Chondrocyte (in vitro differentiated cells): ENCODE data around the gene STRAP. TPM values are rescaled to one million over a fixed set of nuclear protein-coding genes. Genes with fewer than 3 reads are reported as not detected.
"Not testable (repeated sequence)": the region's sequence is repeated elsewhere in the genome, so short reads cannot be mapped to it uniquely, and the experiment has no call there.

Source experiments
- DNase-seq: peaks from one replicate; pipeline ENCODE4 v3.0.0; 2021; ENCODE audit warnings: mixed read lengths, low spot score
- H3K27ac Mint-ChIP-seq: one replicate; pipeline ENCODE4 v1.8.0; 2021; ENCODE audit warnings: mild to moderate bottlenecking, moderate library complexity, mixed read lengths; ENCODE audit not compliant: unreplicated experiment
- H3K27me3 Mint-ChIP-seq: 2 replicates; pipeline ENCODE4 v1.8.0; 2021; ENCODE audit warnings: low read depth, mixed read lengths
- H3K36me3 Mint-ChIP-seq: 2 replicates; pipeline ENCODE4 v1.8.0; 2021; ENCODE audit warnings: low read depth, mixed read lengths
- H3K4me1 Mint-ChIP-seq: 2 replicates; pipeline ENCODE4 v1.8.0; 2021; ENCODE audit warnings: low read depth, mild to moderate bottlenecking, mixed read lengths
- H3K4me3 Mint-ChIP-seq: one replicate; pipeline ENCODE4 v1.8.0; 2021; ENCODE audit warnings: mild to moderate bottlenecking, moderate library complexity, mixed read lengths; ENCODE audit not compliant: unreplicated experiment
- H3K9me3 Mint-ChIP-seq: 2 replicates; pipeline ENCODE4 v1.8.0; 2021; ENCODE audit warnings: low read depth, mixed read lengths
- total RNA-seq: library from RNA; stranded (reverse); gene quantifications from 3 replicates; pipeline ENCODE4 v1.2.1, GENCODE V29; 2021
- TF ChIP-seq, protein P1 (sequence below): fragments of 200-600 bp; sonication (generic); IDR thresholded peaks from 2 replicates; pipeline ENCODE4 v1.5.0; 2021; ENCODE audit warnings: antibody characterized with exemption, mild to moderate bottlenecking, moderate library complexity

STRAP gene
- total RNA-seq, 1 donor from 2014 or later: 153 TPM

DNA sequence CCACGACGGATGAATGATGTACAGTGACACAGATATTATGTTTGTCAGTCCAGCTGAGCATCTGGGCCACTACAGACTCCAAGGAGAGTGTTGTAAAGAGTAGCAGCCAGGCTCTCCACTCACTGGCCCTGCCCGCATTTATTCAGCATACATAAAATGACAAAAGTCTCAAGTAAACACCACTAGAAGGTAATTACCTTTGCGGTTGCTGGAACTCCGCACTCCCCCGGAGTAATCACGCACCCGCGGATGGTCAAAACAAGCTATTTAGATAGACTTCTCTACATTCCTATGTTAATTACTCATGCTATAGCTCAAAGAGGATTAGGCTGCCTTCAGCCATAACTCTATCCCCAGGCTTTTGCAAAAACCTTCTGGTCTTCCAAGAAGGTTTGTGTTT lies 18.8 kb upstream of the STRAP start:
- Mint-ChIP-seq H3K27ac (no peak overlapping the region), H3K36me3 (no peaks in the 10 kb centered on the region), H3K27me3 (no peaks in the 10 kb centered on the region), H3K4me1 (peaks cover 11% of the 10 kb centered on the region), H3K9me3 (no peaks in the 10 kb centered on the region), H3K4me3 (no peak overlapping the region)
- no peak for DNase-seq
- TF ChIP-seq, protein P1, sequence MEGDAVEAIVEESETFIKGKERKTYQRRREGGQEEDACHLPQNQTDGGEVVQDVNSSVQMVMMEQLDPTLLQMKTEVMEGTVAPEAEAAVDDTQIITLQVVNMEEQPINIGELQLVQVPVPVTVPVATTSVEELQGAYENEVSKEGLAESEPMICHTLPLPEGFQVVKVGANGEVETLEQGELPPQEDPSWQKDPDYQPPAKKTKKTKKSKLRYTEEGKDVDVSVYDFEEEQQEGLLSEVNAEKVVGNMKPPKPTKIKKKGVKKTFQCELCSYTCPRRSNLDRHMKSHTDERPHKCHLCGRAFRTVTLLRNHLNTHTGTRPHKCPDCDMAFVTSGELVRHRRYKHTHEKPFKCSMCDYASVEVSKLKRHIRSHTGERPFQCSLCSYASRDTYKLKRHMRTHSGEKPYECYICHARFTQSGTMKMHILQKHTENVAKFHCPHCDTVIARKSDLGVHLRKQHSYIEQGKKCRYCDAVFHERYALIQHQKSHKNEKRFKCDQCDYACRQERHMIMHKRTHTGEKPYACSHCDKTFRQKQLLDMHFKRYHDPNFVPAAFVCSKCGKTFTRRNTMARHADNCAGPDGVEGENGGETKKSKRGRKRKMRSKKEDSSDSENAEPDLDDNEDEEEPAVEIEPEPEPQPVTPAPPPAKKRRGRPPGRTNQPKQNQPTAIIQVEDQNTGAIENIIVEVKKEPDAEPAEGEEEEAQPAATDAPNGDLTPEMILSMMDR: no peak

DNA sequence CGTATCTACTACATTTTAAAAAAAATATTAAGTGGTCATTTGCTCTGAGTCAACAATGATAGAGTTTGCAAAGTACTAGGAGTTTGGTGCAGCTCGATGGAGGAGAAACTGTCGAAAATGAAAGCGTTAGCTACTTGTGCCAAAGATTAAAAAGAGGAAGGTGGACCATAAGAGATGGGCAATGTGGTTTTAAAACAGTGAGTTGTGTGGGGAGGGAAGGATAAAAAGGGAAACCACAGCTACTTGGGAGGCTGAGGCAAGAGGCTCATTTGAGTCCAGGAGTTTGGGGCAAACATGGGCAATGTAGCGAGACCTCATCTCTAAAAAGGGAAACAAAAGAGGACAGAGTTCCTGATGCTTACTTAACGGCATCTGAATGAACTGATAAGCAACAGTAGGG lies 18.2 kb upstream of the STRAP start:
- H3K36me3 Mint-ChIP-seq: no peaks in the 10 kb centered on the region

GRCh38 chr12:15868186-15868585 lies 14.0 kb upstream of the STRAP start:
- H3K27ac Mint-ChIP-seq: no peak overlapping the region
- no peaks in the 10 kb centered on the region for H3K9me3 Mint-ChIP-seq
- H3K4me1 Mint-ChIP-seq: no peaks in the 10 kb centered on the region
- DNase-seq: no peak
- no peaks in the 10 kb centered on the region for H3K27me3 Mint-ChIP-seq
- no peaks in the 10 kb centered on the region for H3K36me3 Mint-ChIP-seq
- TF ChIP-seq, protein P1: no peak
- H3K4me3 Mint-ChIP-seq: no peak overlapping the region

More for the DNA sequence above, 18.2 kb upstream of the STRAP start:
- TF ChIP-seq, protein P1: no peak
- no peak overlapping the region for H3K27ac Mint-ChIP-seq
- DNase-seq: no peak
- no peaks in the 10 kb centered on the region for H3K27me3 Mint-ChIP-seq
- no peak overlapping the region for H3K4me3 Mint-ChIP-seq
- no peaks in the 10 kb centered on the region for H3K9me3 Mint-ChIP-seq
- peaks cover 6% of the 10 kb centered on the region for H3K4me1 Mint-ChIP-seq

DNA sequence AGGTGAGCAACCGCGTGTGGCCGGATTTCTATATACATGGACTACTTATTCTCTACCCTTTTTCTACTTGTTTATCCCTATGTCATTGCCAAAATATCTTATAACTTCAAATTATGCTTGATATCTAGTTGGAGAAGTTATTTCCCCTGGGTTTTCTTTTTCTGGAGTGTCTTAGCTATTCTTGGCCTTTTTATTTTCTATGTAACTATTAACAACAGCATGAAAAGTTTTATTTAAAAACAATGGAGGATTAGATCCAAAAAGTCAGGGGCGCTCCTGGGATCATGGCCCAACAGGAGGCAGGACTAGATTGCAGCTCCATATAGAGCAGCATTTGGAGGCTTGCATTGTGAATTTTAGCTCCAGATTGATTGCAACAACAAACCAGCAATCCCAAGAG lies 8.6 kb upstream of the STRAP start:
- Mint-ChIP-seq H3K27me3 (no peaks in the 10 kb centered on the region), H3K36me3 (no peaks in the 10 kb centered on the region), H3K4me1 (no peaks in the 10 kb centered on the region), H3K9me3 (peaks cover 7% of the 10 kb centered on the region), H3K27ac (no peak overlapping the region), H3K4me3 (no peak overlapping the region)
- TF ChIP-seq, protein P1: no peak
- no peak for DNase-seq

- not testable (repeated sequence) for H3K36me3 Mint-ChIP-seq, H3K4me3 Mint-ChIP-seq, DNase-seq, H3K4me1 Mint-ChIP-seq, H3K27ac Mint-ChIP-seq, H3K27me3 Mint-ChIP-seq, H3K9me3 Mint-ChIP-seq
These were observed 7.5 kb upstream of the STRAP start for GRCh38 chr12:15874556-15875145.

DNA sequence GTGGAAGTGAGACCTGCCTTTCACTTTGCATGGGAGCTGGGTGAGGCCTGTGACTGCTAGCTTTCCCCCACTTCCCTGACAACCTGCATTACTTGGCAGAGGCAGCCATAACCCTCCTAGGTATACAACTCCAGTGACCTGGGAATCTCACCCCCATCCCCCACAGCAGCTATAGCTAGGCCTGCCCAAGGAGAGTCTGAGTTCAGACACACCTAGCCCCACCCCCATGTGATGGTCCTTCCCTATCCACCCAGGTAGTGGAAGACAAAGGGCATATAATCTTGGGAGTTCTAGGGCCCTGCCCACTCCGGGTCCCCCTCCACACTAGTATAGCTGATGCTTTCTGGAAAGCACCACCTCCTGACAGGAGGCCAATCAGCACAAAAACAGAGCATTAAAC lies 6.3 kb upstream of the STRAP start:
- DNase-seq: no peak
- H3K4me3 Mint-ChIP-seq: no peak overlapping the region
- TF ChIP-seq, protein P1: no peak
- H3K4me1 Mint-ChIP-seq: peaks cover 2% of the 10 kb centered on the region
- no peaks in the 10 kb centered on the region for H3K27me3 Mint-ChIP-seq
- H3K9me3 Mint-ChIP-seq: peaks cover 7% of the 10 kb centered on the region
- H3K36me3 Mint-ChIP-seq: no peaks in the 10 kb centered on the region
- no peak overlapping the region for H3K27ac Mint-ChIP-seq
